ENCODE measurements around the gene TOMM34.
A peak's percentile ranks its signal among the peaks of the same experiment; 100 is the strongest.

Gene TOMM34

DNA sequence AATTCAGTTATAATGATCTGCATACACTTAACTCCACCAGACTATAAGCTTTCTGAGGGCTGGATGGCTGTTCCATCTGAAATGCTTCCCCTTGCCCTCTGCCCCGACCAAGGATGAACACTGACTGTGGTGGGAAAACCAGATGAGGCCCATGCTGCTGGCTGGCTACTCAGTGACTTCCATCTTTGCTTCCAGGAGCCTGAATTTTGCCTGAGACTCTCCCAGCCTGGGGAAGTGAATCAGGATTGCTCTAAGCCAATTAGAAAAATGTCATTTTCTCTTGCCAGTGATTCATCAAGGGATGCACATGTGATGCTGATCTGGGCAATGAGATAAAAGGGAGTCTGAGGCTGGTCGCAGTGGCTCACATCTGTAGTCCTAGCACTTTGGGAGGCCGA is 1.7 kb upstream of the TOMM34 start:
- no peak for DNase-seq

- DNase-seq: no peak
Measured at GRCh38 chr20:44961011-44961869, 1.0 kb upstream of the TOMM34 start.

- DNase-seq: no peak
Measured at GRCh38 chr20:44959638-44960102, 527 bp downstream of the TOMM34 start.

GRCh38 chr20:44959082-44959637 is 1.0 kb downstream of the TOMM34 start:
- DNase-seq: peak; percentile 52

- DNase-seq: no peak
Measured at GRCh38 chr20:44958276-44958675, 1.9 kb downstream of the TOMM34 start.

GRCh38 chr20:44956410-44956809 is 3.8 kb downstream of the TOMM34 start:
- no peak for DNase-seq

DNA sequence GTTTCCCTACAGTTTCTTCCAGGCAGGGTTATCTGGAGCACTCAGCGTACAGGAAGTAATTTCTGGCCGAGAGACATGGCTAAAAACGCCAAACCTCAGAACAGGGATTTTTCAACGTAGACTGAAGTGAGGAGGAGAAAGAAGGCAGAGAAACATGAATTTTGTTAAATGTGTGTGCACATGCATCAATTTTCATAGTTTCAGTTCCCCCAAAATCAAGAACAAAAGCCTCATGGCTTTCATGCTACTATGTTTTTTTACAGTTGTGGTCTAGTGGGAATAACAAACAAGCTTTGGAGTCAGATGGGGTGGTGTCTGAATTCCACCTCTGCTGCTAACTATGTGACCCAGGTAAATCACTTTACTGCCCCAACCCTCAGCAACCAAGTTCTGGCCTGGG is 4.9 kb downstream of the TOMM34 start:
- no peak for DNase-seq

DNA sequence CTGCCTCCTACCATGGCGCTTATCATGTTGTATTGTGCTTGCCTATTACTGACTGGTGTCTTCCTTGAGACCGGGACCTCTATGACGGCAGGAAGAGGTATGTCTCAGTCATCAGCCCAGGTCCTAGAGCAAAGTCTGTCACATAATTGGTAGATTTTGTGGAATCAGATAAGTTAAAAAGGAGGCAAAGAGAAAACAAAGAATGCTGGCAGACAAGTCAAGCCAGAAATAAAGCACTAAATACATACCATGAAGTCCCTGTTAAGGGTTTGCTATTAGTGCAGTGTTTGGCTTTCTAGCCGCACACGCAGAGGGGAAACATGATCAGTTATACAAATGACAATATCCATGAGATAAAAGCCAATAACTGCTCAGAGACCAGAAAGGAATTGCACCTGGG is 6.0 kb downstream of the TOMM34 start:
- DNase-seq: no peak

DNA sequence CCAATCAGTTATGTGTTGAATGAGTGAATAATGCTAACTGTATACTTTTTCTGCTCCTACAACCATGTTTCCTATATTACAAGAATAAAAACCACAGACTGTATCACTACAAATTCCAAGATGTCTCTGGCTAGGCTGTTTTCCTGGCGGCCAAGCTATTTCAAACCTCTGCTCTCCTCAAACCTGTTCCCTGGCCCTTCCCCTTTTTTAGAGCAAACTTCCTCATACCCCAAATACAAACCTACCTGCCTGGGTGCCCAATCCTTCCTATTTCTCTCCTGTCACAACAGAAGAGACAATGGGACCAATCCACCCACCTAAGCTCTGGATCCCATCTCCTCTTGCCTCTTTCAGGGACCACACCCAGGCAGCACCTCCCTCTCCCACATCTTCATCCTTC is 7.5 kb downstream of the TOMM34 start:
- DNase-seq: no peak

DNA sequence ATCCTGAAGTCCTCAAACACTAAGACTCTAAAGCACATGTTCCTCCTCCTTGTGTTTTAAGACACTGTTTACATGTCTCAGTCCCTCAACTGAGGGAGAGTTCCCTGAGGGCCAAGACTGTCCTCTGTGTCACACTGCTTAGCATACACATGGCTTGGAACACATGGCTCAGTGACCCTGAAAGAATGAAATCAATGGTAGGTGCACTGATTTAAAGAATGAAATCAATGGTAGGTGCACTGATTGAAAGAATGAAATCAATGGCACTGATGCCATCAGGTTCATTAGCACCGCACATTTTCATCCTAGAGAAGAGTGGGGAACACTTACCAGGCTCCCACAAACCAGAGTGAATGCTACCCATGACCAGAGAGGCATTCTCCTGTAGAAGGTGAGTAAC is 9.8 kb downstream of the TOMM34 start:
- no peak for DNase-seq

GRCh38 chr20:44948513-44948912 is 11.7 kb downstream of the TOMM34 start:
- no peak for DNase-seq

DNA sequence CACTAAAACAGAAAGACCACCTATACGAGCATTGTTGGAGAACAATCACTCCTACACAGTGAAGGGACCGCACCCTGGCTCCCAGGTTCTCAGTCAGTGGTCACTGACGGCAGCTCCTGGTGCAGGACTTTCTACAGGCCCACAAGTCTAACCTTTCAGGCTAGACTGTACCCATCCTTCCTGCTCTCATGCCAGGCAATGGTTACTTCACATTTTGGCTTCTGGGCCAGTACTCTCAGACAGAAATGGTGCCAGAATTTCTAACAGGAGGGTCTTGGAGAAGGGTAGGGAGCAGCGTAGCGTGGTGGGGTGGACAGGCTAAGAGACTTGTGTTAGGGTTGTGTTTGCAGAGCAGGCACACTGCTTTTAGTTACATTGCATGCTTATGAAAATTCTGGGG is 12.1 kb downstream of the TOMM34 start:
- DNase-seq: no peak

DNA sequence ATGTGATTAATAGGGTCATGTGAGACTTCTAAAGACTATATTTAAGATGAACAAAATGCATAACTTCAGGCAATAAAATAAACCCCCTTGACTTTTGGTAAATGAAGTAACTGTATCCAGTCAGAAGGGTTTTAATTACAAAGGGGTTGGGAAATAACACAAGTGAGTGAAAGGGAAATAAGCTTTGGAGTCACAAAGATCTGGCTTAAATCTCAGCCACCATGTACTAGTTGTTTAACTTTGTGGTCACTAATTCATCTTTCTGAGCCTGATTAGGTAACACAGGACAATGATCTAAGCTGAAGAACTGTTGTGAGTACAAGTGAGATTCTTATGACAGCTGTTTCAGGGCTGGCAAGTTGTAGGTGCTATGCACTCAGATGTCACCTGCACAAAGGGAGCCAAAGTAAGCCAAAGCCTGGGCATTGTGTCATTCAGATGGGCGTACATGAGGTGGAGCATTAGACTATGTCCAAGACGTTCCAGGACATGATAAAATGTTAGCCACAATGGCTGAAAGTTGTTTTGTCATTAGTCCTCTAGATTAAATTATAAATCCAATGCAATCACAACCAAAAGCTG is 13.8 kb downstream of the TOMM34 start:
- DNase-seq: no peak

- DNase-seq: no peak
Measured at GRCh38 chr20:44945261-44945660, 14.9 kb downstream of the TOMM34 start.

GRCh38 chr20:44943828-44944227 is 16.4 kb downstream of the TOMM34 start:
- DNase-seq: no peak

GRCh38 chr20:44942264-44942973 is 17.8 kb downstream of the TOMM34 start:
- DNase-seq: no peak

- DNase-seq: no peak
Measured at GRCh38 chr20:44941120-44941691, 19.0 kb downstream of the TOMM34 start.

- DNase-seq: no peak
Measured at GRCh38 chr20:44938637-44939036, 21.6 kb downstream of the TOMM34 start.

GRCh38 chr20:44936510-44936909 is 23.7 kb downstream of the TOMM34 start:
- DNase-seq: no peak

DNA sequence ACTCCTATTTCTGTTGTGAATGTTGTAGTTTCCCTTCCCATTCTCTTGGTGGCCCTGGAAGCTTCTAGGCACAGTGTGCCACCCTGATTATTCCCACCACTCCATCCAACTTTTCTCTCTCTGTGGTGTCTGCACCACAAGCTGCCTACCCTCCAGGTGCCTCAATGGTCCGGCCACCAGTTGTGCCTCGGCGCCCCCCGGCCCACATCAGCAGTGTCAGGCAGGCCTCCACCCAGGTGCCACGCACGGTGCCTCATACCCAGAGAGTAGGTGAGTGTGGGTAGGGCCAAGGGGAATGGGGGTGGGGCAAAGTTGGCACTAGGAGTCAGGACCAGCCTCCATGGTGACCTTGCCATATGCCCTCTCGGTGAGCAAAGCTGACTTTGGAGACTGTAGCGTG is 27.3 kb downstream of the TOMM34 start:
- DNase-seq: no peak

GRCh38 chr20:44931911-44932310 is 28.3 kb downstream of the TOMM34 start:
- DNase-seq: no peak

GRCh38 chr20:44930517-44931168 is 29.6 kb downstream of the TOMM34 start:
- DNase-seq: no peak

GRCh38 chr20:44928595-44928994 is 31.6 kb downstream of the TOMM34 start:
- no peak for DNase-seq
